Transverse colon (tissue), 4 donors: ENCODE measurements around the gene PRODH2. TPM values are rescaled to one million over a fixed set of nuclear protein-coding genes. Genes with fewer than 3 reads are reported as not detected.
"Not testable (repeated sequence)": the region's sequence is repeated elsewhere in the genome, so short reads cannot be mapped to it uniquely, and the experiment has no call there.

Source experiments
- DNase-seq: peaks from one replicate; pipeline ENCODE4 v3.0.0-alpha.2; 2019
- H3K27ac ChIP-seq, 4 donors: fragments of 200-600 bp; sonication (generic); 2 replicates each; pipeline ENCODE4 v1.5.1; 2016 to 2018; ENCODE audit warnings: inconsistent platforms in 4 of 4
- H3K27me3 ChIP-seq: fragments of 200-600 bp; sonication (generic); 2 replicates; pipeline ENCODE4 v1.5.1; 2017; ENCODE audit warnings: inconsistent platforms
- H3K36me3 ChIP-seq, 4 donors: fragments of 200-600 bp; sonication (generic); 2 replicates each; pipeline ENCODE4 v1.5.1; 2017 to 2019; ENCODE audit warnings: inconsistent platforms in 4 of 4
- H3K4me1 ChIP-seq, 4 donors: fragments of 200-600 bp; sonication (generic); 2 replicates each; pipeline ENCODE4 v1.5.1; 2017 to 2020; ENCODE audit warnings: inconsistent platforms in 4 of 4
- H3K4me3 ChIP-seq, 4 donors: fragments of 200-600 bp; sonication (generic); 1 replicate in 1 of 4; 2 replicates in 3 of 4; pipeline versions ENCODE4 v1.5.1 to v1.6.1; 2017 to 2019; ENCODE audit warnings: inconsistent platforms in 4 of 4
- H3K9me3 ChIP-seq, 2 donors: fragments of 200-600 bp; sonication (generic); 2 replicates each; pipeline ENCODE4 v1.5.1; 2017 to 2019; ENCODE audit warnings: inconsistent platforms in 2 of 2
- CTCF ChIP-seq, 5 experiments: fragments of 200-600 bp in 3 of 5; fragments of 450-650 bp in 2 of 5; sonication (generic) in 3 of 5; IDR thresholded peaks; 1 replicate in 2 of 5; 2 replicates in 3 of 5; pipeline ENCODE4 v1.5.1; 2016 to 2017; ENCODE audit warnings: antibody characterized with exemption in 5 of 5, inconsistent platforms in 3 of 5, mild to moderate bottlenecking in 2 of 5, moderate library complexity in 1 of 5
- EP300 ChIP-seq: sonication (generic); formaldehyde crosslinking; IDR thresholded peaks from one replicate; pipeline ENCODE4 v1.6.1; 2017; ENCODE audit warnings: antibody characterized with exemption, low read depth
- POLR2A ChIP-seq: fragments of 450-650 bp; IDR thresholded peaks from one replicate; pipeline ENCODE4 v1.6.1; 2016; ENCODE audit warnings: antibody characterized with exemption, mild to moderate bottlenecking, moderate library complexity
- POLR2AphosphoS5 ChIP-seq, 3 donors: sonication (generic); formaldehyde crosslinking; IDR thresholded peaks; one replicate each; pipeline ENCODE4 v1.6.1; 2016; ENCODE audit warnings: antibody characterized with exemption in 3 of 3
- WGBS, 2 donors: methylation state at CpG; one replicate each; pipeline ENCODE4 v1.1.5; 2018; ENCODE audit warnings: low coverage in 1 of 2; 5-methylcytosine and 5-hydroxymethylcytosine counted together
- in situ Hi-C, 4 donors: fragments of 200-750 bp; cut with MboI; loops; one replicate each; pipeline versions ENCODE4 v1.15.0 to v1.15.1; 2017; ENCODE audit warnings: low sequenced_read_pairs in 3 of 4, low pct_ligation_motif_present in 1 of 4, low pct_unique_long_range_greater_than_20kb in 1 of 4
- intact Hi-C: fragments of 100-400 bp; cut with DNase I; formaldehyde crosslinking; loops from one replicate; pipeline ENCODE4 v1.15.1; 2023; ENCODE audit warnings: low total_unique reads
- total RNA-seq, 4 donors: library from RNA; depleted of rRNA; stranded (reverse); fragments of >200 nt; gene quantifications; one replicate each; pipeline ENCODE4 v1.1.0, GENCODE V29; 2016

PRODH2 gene
- total RNA-seq, 4 donors from 2014 or later = not detected

DNA sequence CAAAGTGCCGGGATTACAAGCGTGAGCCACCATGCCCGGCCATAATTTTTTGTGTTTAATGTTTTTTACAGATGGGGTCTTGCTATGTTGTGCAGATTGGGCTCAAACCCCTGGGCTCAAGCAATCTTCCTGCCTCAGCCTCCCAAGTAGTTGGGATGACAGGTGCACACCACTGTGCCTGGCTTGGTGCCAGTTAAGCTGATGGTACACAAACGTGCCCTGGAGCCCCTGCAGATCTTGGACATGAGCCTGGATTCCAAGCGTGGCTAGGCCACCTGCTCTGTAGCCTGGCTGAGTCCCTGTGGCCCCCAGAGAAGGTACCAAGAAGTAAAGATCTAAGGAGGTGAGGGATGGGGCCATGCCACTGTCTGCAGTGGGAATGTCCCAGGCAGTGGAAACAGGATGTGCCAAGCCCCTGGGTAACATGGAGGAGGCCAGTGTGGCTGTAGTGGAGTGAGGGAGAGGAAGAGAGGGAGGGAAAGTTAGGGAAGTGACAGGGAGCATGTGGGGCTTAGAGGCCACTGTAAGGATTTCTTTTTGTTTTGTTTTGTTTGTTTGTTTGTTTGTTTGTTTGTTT is 7.0 kb downstream of the PRODH2 start:
- no peak for DNase-seq
- H3K27ac ChIP-seq = no peak overlapping the region
- 56% methylated on average over 5 of the region's 5 CpGs; no CpG with 5 or more reads in 1 of the 2 donors for whole genome bisulfite sequencing, 2 donors
- H3K4me1 ChIP-seq = no peaks in the 10 kb centered on the region
- no peaks in the 10 kb centered on the region for H3K9me3 ChIP-seq
- H3K36me3 ChIP-seq = no peaks in the 10 kb centered on the region
- TF ChIP-seq POLR2AphosphoS5 (IDR thresholded peaks at IDR 0.05) (no peak), POLR2A (no peak), EP300 (no peak), CTCF (IDR thresholded peaks at IDR 0.05) (no peak)
- intact Hi-C loops (no loop called here), in situ Hi-C loops (no loop called here)
- no peaks in the 10 kb centered on the region for H3K27me3 ChIP-seq
- no peak overlapping the region for H3K4me3 ChIP-seq

DNA sequence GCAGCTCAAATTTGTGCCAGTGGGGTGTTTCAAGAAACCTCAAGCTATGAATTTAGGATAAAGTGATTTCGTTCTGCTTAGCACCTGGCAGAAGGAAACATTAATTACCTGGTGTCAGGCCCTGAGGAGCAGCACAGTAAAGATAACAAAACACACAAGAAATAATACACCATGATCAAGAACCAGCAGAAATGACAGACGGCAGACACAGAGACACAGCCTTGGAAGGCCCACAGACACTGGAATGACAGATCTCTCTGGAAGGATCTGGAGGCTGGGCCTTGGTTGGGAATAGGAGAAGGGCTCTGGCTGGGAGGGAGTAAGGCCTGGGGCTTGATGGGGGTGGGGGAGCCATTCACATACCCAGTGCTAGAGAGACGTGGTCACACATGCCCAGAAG is 10.8 kb downstream of the PRODH2 start:
- intact Hi-C loops (no loop called here), in situ Hi-C loops (no loop called here)
- DNase-seq = no peak
- 61 to 100% methylated on average over 1 to 3 of the region's 3 CpGs for WGBS, 2 donors
- H3K36me3 ChIP-seq = no peaks in the 10 kb centered on the region
- peaks cover 25% of the 10 kb centered on the region for H3K27me3 ChIP-seq
- H3K27ac ChIP-seq = no peak overlapping the region
- no peaks in the 10 kb centered on the region for H3K4me1 ChIP-seq
- no peak overlapping the region for H3K4me3 ChIP-seq
- TF ChIP-seq CTCF (IDR thresholded peaks at IDR 0.05) (no peak), POLR2AphosphoS5 (IDR thresholded peaks at IDR 0.05) (no peak), POLR2A (no peak), EP300 (no peak)
- no peaks in the 10 kb centered on the region for H3K9me3 ChIP-seq

DNA sequence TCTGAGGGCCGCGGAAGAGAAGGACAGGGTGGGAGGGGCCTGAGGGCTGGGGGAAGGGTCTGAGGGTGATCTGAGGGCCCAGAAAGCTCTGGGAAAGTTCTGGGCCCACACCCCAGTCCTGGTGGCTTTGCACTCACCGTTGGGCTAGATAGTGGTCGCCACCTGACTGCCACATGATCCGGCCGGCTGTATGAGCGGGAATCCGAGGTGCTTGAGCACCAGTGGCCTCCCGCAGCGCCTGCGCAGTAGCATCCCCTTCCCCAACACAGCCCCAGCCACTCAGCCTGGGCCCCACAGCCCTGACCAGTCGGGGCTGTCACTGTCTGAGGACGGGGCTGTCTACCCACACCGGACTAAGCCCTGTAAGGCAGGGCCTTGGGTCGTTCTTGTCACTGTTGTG is 15.0 kb downstream of the PRODH2 start:
- in situ Hi-C loops (no loop called here), intact Hi-C loops (no loop called here)
- no peak for DNase-seq
- TF ChIP-seq CTCF (IDR thresholded peaks at IDR 0.05) = no peak
- no peak for TF ChIP-seq POLR2AphosphoS5 (IDR thresholded peaks at IDR 0.05)
- no peak for TF ChIP-seq POLR2A
- TF ChIP-seq EP300 = no peak
- Histone ChIP-seq H3K27me3 (peaks cover 36% of the 10 kb centered on the region), H3K9me3 (no peaks in the 10 kb centered on the region), H3K4me1 (no peaks in the 10 kb centered on the region), H3K27ac (no peak overlapping the region), H3K36me3 (no peaks in the 10 kb centered on the region), H3K4me3 (no peak overlapping the region)
- 19% methylated on average over 14 of the region's 15 CpGs; no CpG with 5 or more reads in 1 of the 2 donors for WGBS, 2 donors

DNA sequence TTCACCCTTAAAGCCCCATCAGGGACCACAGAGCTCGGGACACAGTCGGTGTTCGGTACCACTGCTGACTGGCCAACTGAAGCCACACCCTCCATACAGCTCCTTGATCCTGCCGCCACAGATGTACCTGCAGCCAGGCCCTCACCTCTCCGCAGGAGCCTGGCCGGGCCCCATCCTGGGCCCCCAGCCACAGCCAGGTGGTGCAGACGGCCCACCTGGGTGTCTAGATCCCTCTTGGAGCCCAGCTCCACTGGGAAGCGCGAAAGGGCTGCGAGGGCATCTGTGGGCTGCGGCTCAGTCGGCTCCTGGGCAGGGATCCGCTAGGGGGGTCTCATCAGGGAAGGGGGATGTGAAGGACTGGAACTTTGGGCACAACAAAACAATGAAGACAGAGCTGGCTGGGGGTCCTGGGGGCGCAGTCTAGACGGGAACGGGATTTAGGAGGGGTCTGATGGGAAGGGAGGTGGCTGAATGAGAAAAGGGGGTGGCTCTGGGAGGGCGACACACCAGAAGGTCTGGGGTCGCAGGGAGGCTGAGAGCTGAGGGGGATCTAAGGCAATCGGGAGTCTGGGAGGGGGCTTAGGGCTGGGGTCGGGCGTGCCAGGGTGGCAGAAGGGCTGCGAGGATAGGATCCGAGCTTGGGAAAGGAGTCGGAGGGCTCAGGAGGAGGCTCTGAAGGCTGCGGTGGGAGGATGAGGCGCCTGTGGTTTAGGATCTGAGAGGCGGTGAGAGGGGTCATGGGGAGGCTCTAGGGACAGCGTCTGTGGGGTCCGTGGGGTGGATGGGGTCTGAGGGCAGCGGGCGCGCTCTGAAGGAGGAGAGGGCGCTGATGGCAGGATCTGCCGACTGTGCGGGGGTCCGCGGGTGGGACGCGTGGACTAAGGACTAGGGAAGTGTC is 15.8 kb downstream of the PRODH2 start:
- peaks cover 36% of the 10 kb centered on the region for H3K27me3 ChIP-seq
- in situ Hi-C loops = no loop called here

DNA sequence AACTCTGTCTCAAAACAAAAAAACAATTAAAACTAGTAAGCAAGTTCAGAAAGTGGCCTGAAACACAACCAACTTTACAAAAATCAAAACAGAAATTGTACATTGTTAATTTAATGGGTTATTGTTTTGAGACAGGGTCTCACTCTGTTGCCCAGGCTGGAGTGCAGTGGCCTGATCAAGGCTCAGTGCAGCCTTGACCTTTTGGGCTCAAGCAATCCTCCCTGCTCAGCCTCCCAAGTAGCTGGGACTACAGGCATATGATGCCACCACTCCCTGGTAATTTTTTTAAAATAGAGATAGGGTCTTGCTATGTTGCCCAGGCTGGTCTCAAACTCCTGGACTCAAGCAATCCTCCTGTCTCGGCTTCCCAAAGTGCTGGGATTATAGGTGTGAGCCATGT is 17.1 kb downstream of the PRODH2 start:
- H3K36me3 ChIP-seq, intact Hi-C loops, H3K27ac ChIP-seq: not testable (repeated sequence)

More for the DNA sequence above, 15.8 kb downstream of the PRODH2 start:
- no peak for DNase-seq
- Histone ChIP-seq H3K9me3 (no peaks in the 10 kb centered on the region), H3K36me3 (no peaks in the 10 kb centered on the region), H3K27ac (no peak overlapping the region), H3K4me3 (no peak overlapping the region), H3K4me1 (no peaks in the 10 kb centered on the region)
- TF ChIP-seq EP300 (no peak), CTCF (IDR thresholded peaks at IDR 0.05) (no peak), POLR2A (no peak), POLR2AphosphoS5 (IDR thresholded peaks at IDR 0.05) (no peak)
- 29 to 41% methylated on average over 18 to 38 of the region's 39 CpGs for WGBS, 2 donors
- intact Hi-C loops = no loop called here

More for the DNA sequence above, 17.1 kb downstream of the PRODH2 start:
- H3K4me1 ChIP-seq, H3K4me3 ChIP-seq, in situ Hi-C loops, DNase-seq, H3K9me3 ChIP-seq: not testable (repeated sequence)
- WGBS, 2 donors = 86% methylated on average over 1 of the region's 1 CpG; no CpG with 5 or more reads in 1 of the 2 donors
- H3K27me3 ChIP-seq = peaks cover 36% of the 10 kb centered on the region
